SH-SY5Y (cell line): ENCODE results near the gene INS.

ENCODE experiments used
- GATA2 ChIP-seq: IDR thresholded peaks from 2 replicates; pipeline ENCODE4 v1.6.1; 2011; ENCODE audit warnings: mild to moderate bottlenecking, low read depth, low read length
- GATA3 ChIP-seq: IDR thresholded peaks from 2 replicates; pipeline ENCODE4 v1.6.1; 2011; ENCODE audit warnings: low read depth, mild to moderate bottlenecking, low read length, moderate library complexity

- TF ChIP-seq GATA2, result no peak
- TF ChIP-seq GATA3, result no peak
Observed at GRCh38 chr11:2173150-2173693, 12.2 kb upstream of the INS start.
